H9 (cell line): ENCODE measurements around the gene EHBP1L1. TPM values are rescaled to one million over a fixed set of nuclear protein-coding genes. Genes with fewer than 3 reads are reported as not detected.

Experiments used
- DNase-seq: peaks from one replicate; pipeline ENCODE4 v3.0.0-alpha.2; 2017
- H2AFZ ChIP-seq: one replicate; pipeline ENCODE4 v1.6.1; 2013; ENCODE audit warnings: mild to moderate bottlenecking, low read length, control low read depth, moderate library complexity
- H2AK5ac ChIP-seq: 2 replicates; pipeline ENCODE4 v1.6.1; 2013; ENCODE audit warnings: low read length, control low read depth, mixed read lengths; ENCODE audit not compliant: insufficient read length
- H2BK120ac ChIP-seq: one replicate; pipeline ENCODE4 v1.6.1; 2013; ENCODE audit warnings: low read depth, mild to moderate bottlenecking, low read length, control low read depth, inconsistent platforms; ENCODE audit not compliant: poor library complexity, severe bottlenecking
- H2BK12ac ChIP-seq: 2 replicates; pipeline ENCODE4 v1.6.1; 2013; ENCODE audit warnings: low read length, control low read depth, mixed read lengths, low read depth; ENCODE audit not compliant: insufficient read length
- H2BK15ac ChIP-seq: 2 replicates; pipeline ENCODE4 v1.6.1; 2013; ENCODE audit warnings: low read depth, low read length, control low read depth
- H2BK20ac ChIP-seq: one replicate; pipeline ENCODE4 v1.6.1; 2013; ENCODE audit warnings: low read depth, mild to moderate bottlenecking, low read length, control low read depth, inconsistent platforms; ENCODE audit not compliant: poor library complexity, severe bottlenecking
- H2BK5ac ChIP-seq: 2 replicates; pipeline ENCODE4 v1.6.1; 2013; ENCODE audit warnings: low read length, control low read depth, mixed read lengths; ENCODE audit not compliant: insufficient read length
- H3K14ac ChIP-seq: 2 replicates; pipeline ENCODE4 v1.6.1; 2013; ENCODE audit warnings: low read length, control low read depth; ENCODE audit not compliant: insufficient read depth
- H3K18ac ChIP-seq: 2 replicates; pipeline ENCODE4 v1.6.1; 2013; ENCODE audit warnings: low read depth, mild to moderate bottlenecking, mixed read lengths, low read length, control low read depth; ENCODE audit not compliant: insufficient read length
- H3K23ac ChIP-seq: 2 replicates; pipeline ENCODE4 v1.6.1; 2013; ENCODE audit warnings: low read length, control low read depth, mixed read lengths, low read depth; ENCODE audit not compliant: insufficient read length
- H3K23me2 ChIP-seq: 2 replicates; pipeline ENCODE4 v1.6.1; 2013; ENCODE audit warnings: low read depth, mild to moderate bottlenecking, mixed read lengths, low read length, control low read depth; ENCODE audit not compliant: insufficient read length, poor library complexity, severe bottlenecking
- H3K27ac ChIP-seq: 2 replicates; pipeline ENCODE4 v1.5.1; 2013; ENCODE audit warnings: low read length, control low read depth, mixed read lengths, low read depth; ENCODE audit not compliant: insufficient read length
- H3K27me3 ChIP-seq: 2 replicates; pipeline ENCODE4 v1.6.1; 2013; ENCODE audit warnings: low read length, control low read depth, inconsistent platforms; ENCODE audit not compliant: insufficient read depth
- H3K4ac ChIP-seq: 2 replicates; pipeline ENCODE4 v1.6.1; 2013; ENCODE audit warnings: low read depth, mild to moderate bottlenecking, control low read depth, inconsistent platforms, low read length, moderate library complexity
- H3K4me1 ChIP-seq: 2 replicates; pipeline ENCODE4 v1.6.1; 2013; ENCODE audit warnings: low read length, control low read depth, inconsistent platforms; ENCODE audit not compliant: insufficient read depth
- H3K4me2 ChIP-seq: 2 replicates; pipeline ENCODE4 v1.6.1; 2013; ENCODE audit warnings: low read length, control low read depth, mixed read lengths; ENCODE audit not compliant: insufficient read length, insufficient read depth
- H3K56ac ChIP-seq: 2 replicates; pipeline ENCODE4 v1.6.1; 2013; ENCODE audit warnings: low read depth, mild to moderate bottlenecking, mixed read lengths, low read length, control low read depth; ENCODE audit not compliant: insufficient read length
- H3K79me1 ChIP-seq: 2 replicates; pipeline ENCODE4 v1.6.1; 2013; ENCODE audit warnings: low read depth, mild to moderate bottlenecking, moderate library complexity, low read length, control low read depth, inconsistent platforms; ENCODE audit not compliant: insufficient read depth, poor library complexity, severe bottlenecking
- H3K79me2 ChIP-seq: 2 replicates; pipeline ENCODE4 v1.6.1; 2013; ENCODE audit warnings: low read length, control low read depth, inconsistent platforms; ENCODE audit not compliant: insufficient read depth
- H3K9ac ChIP-seq: 2 replicates; pipeline ENCODE4 v1.6.1; 2013; ENCODE audit warnings: low read length, control low read depth, mixed read lengths; ENCODE audit not compliant: insufficient read length; ENCODE audit errors: extremely low read depth
- H3K9me3 ChIP-seq: one replicate; pipeline ENCODE4 v1.6.1; 2013; ENCODE audit warnings: low read depth, low read length, inconsistent platforms; ENCODE audit not compliant: control insufficient read depth
- H3T11ph ChIP-seq: one replicate; pipeline ENCODE4 v1.6.1; 2013; ENCODE audit warnings: mild to moderate bottlenecking, low read length, control low read depth, inconsistent platforms
- H4K20me1 ChIP-seq: one replicate; pipeline ENCODE4 v1.6.1; 2013; ENCODE audit not compliant: control insufficient read depth, insufficient read length, insufficient read depth
- H4K5ac ChIP-seq: 2 replicates; pipeline ENCODE4 v1.6.1; 2013; ENCODE audit warnings: low read depth, mild to moderate bottlenecking, mixed read lengths, low read length, control low read depth; ENCODE audit not compliant: insufficient read length
- H4K8ac ChIP-seq: replicated peaks from 2 replicates; pipeline ENCODE4 v1.6.1; 2013; ENCODE audit warnings: low read length, control low read depth, mixed read lengths, low read depth; ENCODE audit not compliant: insufficient read length
- H4K91ac ChIP-seq: 2 replicates; pipeline ENCODE4 v1.6.1; 2013; ENCODE audit warnings: low read depth, mild to moderate bottlenecking, moderate library complexity, mixed read lengths, low read length, control low read depth; ENCODE audit not compliant: insufficient read length
- H3K27ac Mint-ChIP-seq, 3 experiments: 2 replicates in 2 of 3; 3 replicates in 1 of 3; pipeline ENCODE4 v1.8.0; 2020 to 2021; ENCODE audit warnings: mixed read lengths in 3 of 3, mild to moderate bottlenecking in 1 of 3, moderate library complexity in 1 of 3
- H3K27me3 Mint-ChIP-seq: 2 replicates; pipeline ENCODE4 v1.8.0; 2021; ENCODE audit warnings: low read depth, mild to moderate bottlenecking, moderate library complexity, mixed read lengths
- H3K36me3 Mint-ChIP-seq, 3 experiments: 2 replicates in 2 of 3; 3 replicates in 1 of 3; pipeline ENCODE4 v1.8.0; 2020 to 2021; ENCODE audit warnings: low read depth in 3 of 3, mixed read lengths in 3 of 3; ENCODE audit not compliant: insufficient read depth in 1 of 3
- H3K4me1 Mint-ChIP-seq, 2 experiments: 2 replicates each; pipeline ENCODE4 v1.8.0; 2020; ENCODE audit warnings: mixed read lengths in 2 of 2
- H3K4me3 Mint-ChIP-seq, 2 experiments: 2 replicates in 1 of 2; 3 replicates in 1 of 2; pipeline ENCODE4 v1.8.0; 2020 to 2021; ENCODE audit warnings: mild to moderate bottlenecking in 2 of 2, mixed read lengths in 2 of 2, moderate library complexity in 1 of 2
- H3K9me3 Mint-ChIP-seq, 2 experiments: 2 replicates in 1 of 2; 3 replicates in 1 of 2; pipeline ENCODE4 v1.8.0; 2020; ENCODE audit warnings: mild to moderate bottlenecking in 2 of 2, mixed read lengths in 2 of 2, moderate library complexity in 1 of 2
- CTCF ChIP-seq: fragments of 200-600 bp; sonication (generic); conservative IDR thresholded peaks from 3 replicates; pipeline ENCODE4 v1.8.0; 2021; ENCODE audit warnings: antibody characterized with exemption, mild to moderate bottlenecking
- WGBS: extraction: QIAGEN DNeasy Blood & Tissue Kit; methylation state at CpG from one replicate; pipeline ENCODE4 v1.1.7; 2013; ENCODE audit warnings: missing lambda C conversion rate, low lambda C conversion rate, mixed read lengths; ENCODE audit not compliant: insufficient read length; ENCODE audit errors: extremely low coverage; 5-methylcytosine and 5-hydroxymethylcytosine counted together
- total RNA-seq: library from RNA; stranded (reverse); gene quantifications from 2 replicates; pipeline ENCODE4 v1.2.1, GENCODE V29; 2021

The EHBP1L1 gene
- total RNA-seq, 1 experiment from 2014 or later: 13.8 TPM

DNA sequence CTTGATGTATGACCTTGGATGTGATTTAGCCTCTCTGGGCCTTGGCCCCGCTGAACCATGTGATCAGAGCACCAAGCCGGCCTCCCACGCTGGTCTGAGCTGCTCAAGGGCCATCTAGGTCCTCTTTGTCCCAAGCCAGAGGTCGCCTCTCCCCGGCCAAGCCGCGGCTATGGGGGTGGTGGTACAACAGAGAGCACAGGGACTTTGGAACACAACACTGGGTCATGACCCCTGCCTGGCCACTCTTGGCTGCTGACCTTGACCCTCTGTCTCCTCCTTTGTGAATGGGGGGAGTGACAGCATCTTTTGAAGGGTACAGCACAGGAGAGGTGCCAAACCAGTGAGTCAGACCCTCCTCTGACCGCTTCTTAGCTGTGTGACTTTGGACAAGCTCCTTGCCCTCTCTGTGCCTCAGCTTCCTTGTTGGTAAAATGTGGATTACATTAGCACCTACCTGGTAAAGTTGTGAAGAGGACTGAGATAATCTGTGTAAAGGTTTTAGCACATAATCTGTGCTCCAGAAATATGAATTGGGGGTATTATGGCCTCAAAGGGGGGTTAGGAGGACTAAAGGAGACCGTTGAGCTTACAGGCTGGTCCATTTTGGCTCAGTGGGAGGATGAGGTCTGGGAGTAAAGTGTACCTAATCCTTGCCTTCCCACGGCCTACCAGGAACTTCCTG, 46.2 kb upstream of the EHBP1L1 start:
- Mint-ChIP-seq H3K27ac (no peak overlapping the region; a peak in 1 of 7 replicates), H3K4me1 (peaks cover 4 to 7% of the 10 kb centered on the region in 2 experiments), H3K4me3 (no peak overlapping the region), H3K27me3 (peaks cover under 1% of the 10 kb centered on the region; the same call in 1 of the 2 replicates), H3K36me3 (peaks cover 20 to 53% (median 47%) of the 10 kb centered on the region in 3 experiments), H3K9me3 (no peaks in the 10 kb centered on the region; a peak in 1 of 5 replicates)
- H4K91ac ChIP-seq: no peak overlapping the region
- H3K23me2 ChIP-seq: peaks cover 4% of the 10 kb centered on the region
- H3K14ac ChIP-seq: no peak overlapping the region
- no peak overlapping the region for H3K23ac ChIP-seq
- H2BK15ac ChIP-seq: no peak overlapping the region
- H3K79me2 ChIP-seq: no peaks in the 10 kb centered on the region; the same call in 1 of the 2 replicates
- H2AFZ ChIP-seq: no peak overlapping the region
- no peak overlapping the region for H2BK120ac ChIP-seq
- H2AK5ac ChIP-seq: no peak overlapping the region
- DNase-seq: no peak
- no peaks in the 10 kb centered on the region for H3K9me3 ChIP-seq
- H3T11ph ChIP-seq: no peak overlapping the region
- H4K5ac ChIP-seq: no peak overlapping the region
- no peaks in the 10 kb centered on the region for H3K4me1 ChIP-seq
- H3K27me3 ChIP-seq: no peaks in the 10 kb centered on the region
- no peak overlapping the region for H3K9ac ChIP-seq
- H2BK12ac ChIP-seq: no peak overlapping the region
- no peak overlapping the region for H3K4me2 ChIP-seq
- no peak overlapping the region for H3K27ac ChIP-seq
- no peak for TF ChIP-seq CTCF
- no peak overlapping the region for H2BK20ac ChIP-seq
- no peak overlapping the region for H3K18ac ChIP-seq
- no peaks in the 10 kb centered on the region for H3K79me1 ChIP-seq
- no peaks in the 10 kb centered on the region for H4K20me1 ChIP-seq
- no peak overlapping the region for H2BK5ac ChIP-seq
- no peak overlapping the region for H4K8ac ChIP-seq
- no CpG with 5 or more reads among the region's 10 CpGs for WGBS
- no peak overlapping the region for H3K4ac ChIP-seq
- H3K56ac ChIP-seq: no peak overlapping the region
